HG02938 (cell line): ENCODE measurements around the gene KCNMA1.

Experiments
- ATAC-seq: cut with Tn5 transposase; IDR thresholded peaks from one replicate; pipeline ENCODE4 v1.9.1; 2021; ENCODE audit warnings: mild to moderate bottlenecking, moderate library complexity; ENCODE audit not compliant: unreplicated experiment

KCNMA1 gene

DNA sequence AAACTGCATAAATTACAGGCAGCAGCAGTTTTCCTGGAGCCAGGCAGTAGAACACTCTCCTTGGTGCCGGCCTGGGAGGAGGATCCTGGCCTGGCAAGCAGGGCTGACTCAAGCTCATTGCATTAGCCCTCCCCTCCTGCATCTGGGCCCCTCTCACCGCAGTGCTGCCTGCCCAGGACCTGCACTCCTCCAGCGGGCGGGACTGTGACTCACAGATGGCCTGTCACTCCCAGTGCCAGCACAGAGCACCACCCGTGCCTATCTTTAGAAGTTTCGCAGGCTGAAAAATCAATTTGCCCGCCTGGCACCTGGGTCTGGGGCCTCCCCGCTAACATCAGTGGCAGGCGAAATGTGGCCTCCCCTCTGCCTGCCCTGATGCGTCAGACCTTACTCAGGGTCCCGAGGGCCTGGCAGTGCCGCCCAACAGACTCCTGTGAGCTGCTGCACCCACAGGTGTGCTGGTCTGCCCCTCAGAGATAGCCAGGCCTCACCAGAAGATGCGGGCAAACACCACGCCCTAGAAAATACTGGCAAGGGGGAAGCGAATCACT, 123.8 kb downstream of the KCNMA1 start:
- ATAC-seq = no peak

DNA sequence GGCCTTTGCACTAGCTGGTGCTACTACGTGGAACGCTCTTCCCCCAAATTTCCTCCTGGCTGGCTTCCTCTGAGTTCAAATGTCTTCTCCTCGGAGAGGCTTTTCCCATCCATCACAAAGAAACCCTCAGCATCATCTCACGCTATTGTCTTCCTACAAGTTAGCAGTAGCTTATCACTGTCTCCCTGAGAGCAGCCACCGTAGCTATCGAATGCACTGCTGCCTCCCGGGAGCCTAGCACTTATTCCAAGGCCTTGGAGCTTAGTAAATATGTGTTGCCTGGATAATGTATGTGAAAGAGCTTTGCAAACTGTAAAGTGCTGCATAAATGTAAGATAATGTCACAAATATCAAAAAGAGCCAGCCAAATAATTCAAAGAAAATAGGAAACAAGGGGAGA, 124.4 kb downstream of the KCNMA1 start:
- no peak for ATAC-seq

DNA sequence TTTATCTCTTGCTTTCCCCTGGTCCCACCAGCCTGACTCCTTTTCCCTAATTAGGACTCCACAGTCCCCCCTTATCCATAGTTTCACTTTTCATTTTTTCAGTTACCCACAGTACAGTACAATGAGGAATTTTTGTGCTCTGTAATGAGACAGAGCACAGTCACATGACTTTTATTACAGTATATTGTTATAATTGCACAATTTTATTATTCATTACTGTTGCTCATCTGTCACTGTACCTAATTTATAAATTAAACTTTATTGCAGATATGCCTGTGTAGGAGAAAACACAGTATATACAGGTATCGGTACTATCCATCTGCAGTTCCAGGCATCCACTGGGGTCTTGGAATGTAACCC, 125.4 kb downstream of the KCNMA1 start:
- ATAC-seq = no peak

DNA sequence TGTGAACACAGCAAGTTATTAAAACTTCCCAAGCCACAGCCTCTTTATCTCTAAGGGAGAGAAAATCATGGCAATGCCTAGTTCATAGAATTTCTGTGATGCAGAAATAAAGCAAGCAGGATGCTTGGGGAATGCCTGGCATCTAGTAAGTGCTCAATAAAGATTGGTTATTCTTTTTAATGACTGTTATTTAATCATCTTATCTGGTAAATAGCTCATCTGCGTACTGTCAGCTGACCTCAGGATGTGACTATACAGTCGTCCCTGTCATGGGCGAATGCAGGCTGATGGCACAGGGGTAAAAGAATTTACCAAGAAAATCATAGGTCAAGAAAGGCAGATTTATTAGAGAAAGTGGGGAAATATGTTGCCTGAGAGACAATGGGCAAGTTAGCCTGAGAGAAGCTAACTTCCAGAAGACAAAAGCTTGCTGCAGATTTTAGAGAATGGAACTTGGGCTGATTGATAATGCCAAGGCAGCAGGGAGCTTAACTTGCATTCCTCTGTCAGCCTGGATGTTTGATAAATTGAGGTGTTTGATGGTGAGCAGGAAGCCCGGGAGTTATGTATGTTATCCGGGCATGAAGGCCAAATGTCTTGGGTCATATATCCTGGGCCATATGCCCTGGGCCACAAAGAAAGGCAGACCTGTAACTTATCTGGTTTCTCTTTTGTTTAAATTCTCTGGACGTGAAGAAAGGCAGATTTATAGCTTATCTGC, 126.0 kb downstream of the KCNMA1 start:
- ATAC-seq = no peak

DNA sequence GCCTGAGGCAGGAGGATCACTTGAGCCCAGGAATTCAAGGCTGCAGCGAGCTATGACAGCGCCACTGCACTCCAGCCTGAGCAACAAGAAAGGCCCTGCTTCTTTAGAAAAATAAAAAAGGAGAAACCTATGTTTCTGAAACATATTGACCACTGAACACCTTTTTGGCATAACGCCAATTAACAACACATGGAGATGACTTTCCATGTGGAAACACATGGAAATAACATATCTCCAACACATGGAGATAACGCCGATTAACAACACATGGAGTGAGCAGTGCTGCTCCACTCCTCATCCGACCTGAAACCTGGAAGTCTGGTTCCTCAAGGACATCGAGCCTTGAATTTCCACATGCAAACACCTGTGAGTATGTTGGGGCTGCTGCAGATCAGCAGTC, 126.9 kb downstream of the KCNMA1 start:
- no peak for ATAC-seq

DNA sequence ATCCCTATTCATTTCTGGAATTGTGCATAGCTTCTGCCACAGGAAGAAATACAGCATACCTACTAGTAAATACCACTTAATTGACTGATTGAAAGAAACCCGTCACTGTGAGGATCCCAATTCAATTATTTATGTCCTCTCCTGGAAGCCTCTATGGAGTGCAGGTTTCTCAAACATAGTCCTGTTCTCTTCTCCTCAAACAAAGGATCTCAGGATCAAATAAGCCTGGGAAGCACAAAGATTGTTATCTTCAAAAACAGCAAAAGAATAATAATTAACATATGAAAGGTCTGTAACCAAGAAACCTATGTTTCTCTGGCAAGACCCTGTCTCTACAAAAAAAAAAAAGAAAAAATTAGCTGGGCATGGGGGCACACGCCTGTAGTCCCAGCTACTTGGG, 127.3 kb downstream of the KCNMA1 start:
- no peak for ATAC-seq

DNA sequence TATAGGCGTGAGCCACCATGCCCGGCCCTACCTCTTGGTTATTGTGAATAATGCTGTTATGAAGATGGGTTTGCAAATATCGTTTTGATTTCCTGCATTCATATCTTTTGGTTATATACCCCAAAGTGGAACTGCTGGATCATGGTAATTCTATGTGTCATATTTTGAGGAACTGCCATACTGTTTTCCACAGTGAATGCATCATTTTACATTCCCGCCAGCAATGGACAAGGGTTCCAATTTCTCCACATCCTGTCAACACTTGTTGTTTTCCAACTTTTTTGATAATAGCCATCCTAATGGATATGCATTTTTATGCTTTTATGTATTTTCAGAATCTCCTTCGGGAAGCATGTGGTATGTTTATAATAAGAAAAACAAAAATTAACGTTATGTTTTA, 128.2 kb downstream of the KCNMA1 start:
- no peak for ATAC-seq

DNA sequence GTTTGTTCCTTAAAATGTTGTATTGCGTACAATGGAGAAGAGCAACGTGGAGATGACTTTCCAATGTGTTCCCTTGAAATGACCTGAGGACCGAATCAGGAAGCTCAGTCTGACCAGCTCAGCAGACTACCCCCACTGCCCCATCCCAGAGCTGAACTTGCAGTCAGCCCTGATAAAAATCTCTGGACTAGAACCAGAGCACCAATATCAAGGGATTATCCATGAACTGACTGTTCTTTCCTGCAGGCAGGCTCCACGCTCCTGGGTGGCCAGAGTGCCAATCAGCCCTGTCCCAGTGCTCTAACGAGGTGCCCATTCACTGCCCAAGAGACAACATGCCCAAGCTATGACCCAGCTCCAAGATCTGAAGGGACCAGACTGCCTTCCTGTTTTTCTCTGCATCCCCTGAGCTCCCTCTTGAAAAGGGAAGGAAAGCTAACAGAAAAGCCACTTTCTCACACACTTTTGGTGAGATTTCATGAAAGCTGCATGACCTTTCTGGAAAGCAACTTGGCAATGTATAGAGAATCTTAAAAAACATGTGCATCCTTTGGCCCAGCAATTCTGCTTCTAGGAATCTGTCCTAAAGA, 130.2 kb downstream of the KCNMA1 start:
- no peak for ATAC-seq

DNA sequence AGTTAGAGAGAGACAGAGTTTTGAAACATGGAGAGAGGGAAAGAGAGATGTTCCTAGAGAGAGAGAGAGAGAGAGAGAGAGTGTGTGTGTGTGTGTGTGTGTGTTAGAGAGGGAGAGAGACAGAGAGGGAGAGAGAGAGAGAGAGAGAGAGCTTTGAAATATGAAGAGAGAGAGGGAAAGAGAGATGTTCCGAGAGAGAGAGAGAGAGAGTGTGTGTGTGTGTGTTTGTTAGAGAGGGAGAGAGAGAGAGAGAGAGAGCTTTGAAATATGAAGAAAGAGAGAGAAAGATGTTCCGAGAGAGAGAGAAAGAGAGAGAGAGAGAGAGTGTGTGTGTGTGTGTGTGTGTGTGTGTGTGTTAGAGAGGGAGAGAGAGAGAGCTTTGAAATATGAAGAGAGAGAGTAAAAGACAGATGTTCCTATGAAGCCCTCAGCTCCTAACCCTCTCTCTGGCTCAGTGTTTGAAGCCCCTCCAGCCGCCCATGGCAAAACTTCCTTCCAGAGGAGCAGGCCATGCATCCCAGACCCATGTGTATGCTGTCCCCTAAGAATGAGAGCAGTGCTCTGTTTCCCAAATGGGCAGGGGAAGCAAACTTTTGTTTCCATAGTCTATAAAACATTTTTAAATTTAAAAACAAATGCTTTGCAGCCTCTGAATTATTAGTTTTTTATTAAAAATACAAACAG, 130.9 kb downstream of the KCNMA1 start:
- ATAC-seq = no peak

DNA sequence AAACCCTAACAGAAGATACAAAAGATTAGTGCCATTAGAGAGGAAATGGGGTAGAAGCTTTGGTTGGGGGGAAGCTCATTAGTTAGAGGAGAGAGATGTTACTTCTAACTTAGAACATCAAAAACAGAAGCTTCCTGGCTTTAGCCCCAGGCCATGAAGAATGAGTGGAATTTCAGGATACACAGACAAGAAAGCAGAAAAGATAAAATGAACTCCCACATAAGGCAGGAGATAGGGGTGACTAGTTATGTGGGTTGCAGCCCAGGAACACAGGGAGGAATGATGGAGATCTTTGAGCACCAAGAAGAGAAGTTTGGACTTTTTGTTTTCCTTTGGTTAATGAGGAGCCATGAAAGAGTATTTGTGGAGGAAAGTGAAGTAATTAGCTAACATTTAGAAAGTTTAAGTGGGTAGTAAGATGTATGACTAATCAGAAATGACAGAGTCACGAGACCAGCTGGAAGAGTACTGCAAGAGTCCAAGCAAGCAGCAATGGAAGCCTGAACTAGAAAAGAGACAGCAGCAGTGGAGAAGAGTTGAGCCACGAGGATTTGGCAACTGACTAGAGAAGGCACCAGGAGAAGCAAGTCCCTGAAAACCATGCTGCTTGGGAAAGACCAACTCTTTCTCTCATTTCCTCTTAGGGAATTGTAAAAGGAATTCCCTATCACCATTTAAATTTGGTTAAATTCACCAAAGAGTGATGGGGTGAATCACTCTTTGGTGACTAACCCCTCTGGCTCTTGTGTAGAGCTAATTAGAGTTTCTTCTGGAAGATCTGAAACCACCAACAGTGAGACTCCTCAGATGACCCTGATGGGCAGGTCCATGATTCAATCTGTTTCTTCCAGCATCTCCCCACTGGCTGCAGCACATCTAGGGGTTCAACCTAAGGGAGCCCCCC, 131.9 kb downstream of the KCNMA1 start:
- ATAC-seq = no peak

DNA sequence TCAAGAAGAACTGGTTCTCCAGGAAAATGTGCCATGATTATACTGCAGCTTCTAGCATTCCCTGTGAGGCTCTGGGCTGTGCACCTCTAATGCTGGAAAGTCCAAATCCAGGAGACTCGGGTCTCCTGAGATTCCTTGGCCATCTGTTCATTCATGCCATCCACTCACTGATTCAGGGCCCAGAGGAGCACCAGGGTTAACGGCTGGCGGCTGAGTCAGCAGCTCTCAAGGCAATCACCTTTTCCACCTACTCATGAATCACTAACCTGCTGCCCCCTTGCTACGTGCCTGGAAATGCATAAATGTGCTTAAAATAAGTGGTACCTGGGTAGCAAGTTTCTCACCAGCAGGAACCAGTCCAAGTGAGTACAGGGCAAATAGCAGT, 132.7 kb downstream of the KCNMA1 start:
- no peak for ATAC-seq

DNA sequence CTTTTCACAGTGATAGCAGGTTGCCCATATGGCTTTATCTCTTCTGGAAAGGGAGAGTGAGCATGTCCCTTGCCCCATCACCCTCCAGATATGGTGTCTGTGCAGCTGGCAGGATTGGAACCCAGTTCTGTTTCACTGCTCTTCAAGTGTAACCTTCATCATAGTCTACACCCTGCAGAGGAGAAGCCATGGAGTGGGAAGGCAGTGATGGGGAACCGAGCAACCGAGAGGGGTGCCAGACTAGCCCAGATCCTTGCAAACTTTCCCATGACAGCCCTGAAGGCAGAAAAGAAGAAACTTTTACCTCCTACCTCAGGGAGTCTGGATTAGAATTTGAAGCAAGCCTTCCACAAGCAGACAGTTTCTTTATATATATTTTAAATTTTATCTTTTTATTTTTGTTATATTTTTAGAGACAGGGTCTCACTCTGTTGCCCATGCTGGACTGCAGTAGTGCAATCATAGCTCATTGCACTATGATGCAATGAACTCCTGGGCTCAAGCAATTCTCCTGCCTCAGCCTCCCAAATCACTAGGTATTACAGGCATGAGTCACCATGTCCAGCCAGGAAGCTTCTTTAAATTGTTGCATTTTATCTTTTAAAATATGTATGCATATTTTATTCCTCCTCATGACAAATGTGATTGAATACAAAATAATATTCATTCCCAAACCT, 133.3 kb downstream of the KCNMA1 start:
- no peak for ATAC-seq

DNA sequence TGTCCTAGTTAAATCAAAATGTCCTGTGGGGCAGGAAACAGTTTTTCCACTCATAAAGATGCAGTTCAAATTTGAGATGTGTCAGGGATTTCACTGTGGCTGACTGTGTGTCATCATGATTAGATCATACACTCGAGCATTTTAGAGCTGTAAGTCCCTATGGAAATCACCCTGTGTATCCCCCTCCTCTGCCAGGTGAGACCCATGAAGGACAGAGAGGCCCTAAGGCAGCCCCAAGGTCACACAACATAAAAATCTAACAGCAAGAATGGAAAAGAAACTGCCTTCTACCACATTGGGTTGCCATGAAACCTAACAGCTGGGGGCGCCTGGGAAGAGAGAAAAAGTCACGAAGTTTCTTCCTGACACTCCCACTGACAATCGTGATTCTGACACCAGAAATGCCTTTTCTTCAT, 135.8 kb downstream of the KCNMA1 start:
- ATAC-seq = no peak

DNA sequence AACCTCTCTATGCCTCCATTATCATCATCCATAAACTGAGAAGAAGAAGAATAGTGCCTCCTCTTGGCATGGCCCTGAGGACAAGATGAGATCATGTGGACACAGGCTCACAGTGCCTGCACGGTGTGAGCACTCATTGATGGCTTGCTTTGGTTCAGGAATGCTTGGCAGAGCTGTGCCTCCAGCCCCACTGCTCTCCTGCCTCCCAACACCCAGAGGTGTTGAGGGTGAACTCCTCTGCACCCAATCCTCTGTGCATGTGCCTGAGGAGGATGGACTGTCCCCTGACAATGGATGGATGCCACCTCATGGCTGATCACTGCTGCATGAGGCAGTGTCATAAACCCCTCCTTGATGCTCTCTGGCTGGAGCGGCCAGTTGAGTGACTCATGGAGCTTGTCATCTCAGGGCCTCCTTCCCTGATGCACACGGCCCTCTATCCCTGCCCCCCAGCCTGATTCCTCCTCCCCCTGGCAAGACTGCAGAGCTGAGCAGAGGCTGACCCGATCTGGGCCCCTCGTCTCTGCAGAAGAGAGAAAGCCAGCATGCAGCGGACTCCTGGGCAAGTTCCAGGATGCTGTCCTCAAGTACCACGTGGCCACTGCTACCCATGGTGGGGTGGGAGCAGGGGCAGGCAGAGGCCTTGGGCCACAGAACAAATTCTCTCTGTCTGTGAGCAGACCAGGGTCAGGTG, 136.3 kb downstream of the KCNMA1 start:
- peak; percentile 7 for ATAC-seq

DNA sequence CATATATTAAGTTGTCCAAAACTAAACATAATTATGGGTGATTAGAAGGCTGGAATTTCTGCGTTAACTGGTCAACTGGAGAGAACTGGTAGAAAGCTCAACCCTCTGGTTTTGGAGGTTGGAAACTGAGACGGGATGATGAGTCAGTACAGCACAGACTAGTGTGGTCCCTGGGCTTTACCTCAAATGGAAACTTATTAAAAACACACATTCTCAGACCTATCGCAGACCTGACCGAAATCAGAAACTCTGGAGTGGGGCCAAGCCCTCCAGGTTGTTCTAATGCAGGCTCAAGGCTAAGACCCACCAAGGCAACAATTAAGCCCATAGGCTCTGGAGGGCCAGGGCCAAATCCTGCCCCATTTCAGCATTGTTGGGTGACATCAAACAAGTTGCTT, 136.9 kb downstream of the KCNMA1 start:
- peak; percentile 78 for ATAC-seq

DNA sequence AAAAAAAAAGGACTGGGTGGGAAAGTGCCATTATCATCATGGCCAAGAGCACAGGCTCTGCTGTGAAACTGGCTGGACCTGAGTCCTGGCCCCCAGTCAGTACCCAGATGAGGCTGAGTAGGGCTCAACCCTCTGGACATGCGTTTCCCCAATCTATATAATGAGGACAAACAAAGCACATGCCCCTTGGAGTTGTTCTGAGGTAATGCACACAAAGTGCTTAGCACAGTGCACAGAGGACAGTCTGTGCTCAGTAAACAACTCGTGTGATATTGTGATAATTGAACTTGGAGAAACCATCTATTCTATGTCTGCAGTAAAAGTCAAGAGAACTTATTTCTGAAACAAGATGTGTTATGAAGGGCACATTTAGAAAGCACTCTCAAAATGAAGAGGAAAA, 138.8 kb downstream of the KCNMA1 start:
- no peak for ATAC-seq

DNA sequence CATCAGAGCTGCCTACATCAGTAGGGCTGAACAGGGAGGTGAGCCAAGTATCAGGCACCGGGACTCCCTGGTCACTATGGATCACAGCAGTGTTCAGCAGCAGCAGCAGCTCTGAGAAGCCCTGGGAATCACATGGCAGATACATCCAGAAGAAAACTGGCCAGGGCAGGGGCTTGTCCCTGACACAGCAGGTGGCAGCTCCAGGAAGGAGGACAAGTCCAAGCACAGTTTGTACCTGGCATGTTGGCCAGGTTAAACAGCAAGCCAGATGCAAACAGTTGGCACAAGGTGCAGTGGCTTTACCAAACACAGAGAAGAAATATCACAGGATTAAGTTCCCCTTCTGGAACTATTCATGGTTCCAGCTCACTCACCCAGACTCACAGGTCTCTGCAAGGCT, 139.4 kb downstream of the KCNMA1 start:
- ATAC-seq = no peak

DNA sequence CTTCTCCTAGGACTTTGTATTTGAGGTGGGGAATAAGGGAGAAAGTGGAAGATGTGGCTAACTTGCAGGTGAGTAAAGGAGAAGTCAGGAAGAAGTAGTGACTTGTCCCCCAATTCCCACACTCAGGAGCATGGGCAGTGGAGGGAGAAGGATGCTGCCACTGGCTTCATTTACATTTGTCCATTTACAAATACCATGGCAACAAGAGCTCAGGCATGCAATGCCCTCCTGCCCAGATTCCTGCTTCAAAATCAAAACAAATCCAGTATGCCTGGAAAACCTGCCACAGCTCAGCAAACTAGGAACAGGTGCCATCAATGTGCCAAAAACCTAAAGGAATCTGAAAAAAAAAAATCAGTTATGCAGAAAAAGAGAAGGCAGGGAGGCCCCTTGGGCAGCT, 139.9 kb downstream of the KCNMA1 start:
- ATAC-seq = no peak

DNA sequence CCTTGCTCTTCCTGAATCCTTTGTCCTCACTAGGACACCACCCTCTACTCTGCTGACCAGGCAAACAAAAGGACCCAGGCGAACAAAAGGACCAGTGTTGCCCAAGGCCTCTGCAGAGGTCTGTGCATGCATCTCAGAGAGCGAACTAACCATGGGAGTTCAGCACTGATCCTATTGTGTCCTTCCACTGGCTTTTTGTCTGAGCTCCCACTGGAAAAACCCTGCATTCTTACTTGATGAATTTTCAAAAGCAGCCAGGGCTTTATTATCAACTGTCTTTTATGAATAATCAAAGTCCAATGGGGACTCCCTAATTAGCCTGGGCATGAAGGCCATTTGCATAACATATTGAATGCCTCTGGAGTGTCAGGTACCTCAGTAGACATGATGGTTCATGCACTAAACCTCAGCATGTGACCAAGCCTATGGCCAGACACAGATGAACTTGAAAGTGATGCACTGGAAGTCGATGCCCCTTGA, 140.6 kb downstream of the KCNMA1 start:
- no peak for ATAC-seq
